Neural cell (in vitro differentiated cells): ENCODE data around the gene ADORA1. TPM values are rescaled to one million over a fixed set of nuclear protein-coding genes. Genes with fewer than 3 reads are reported as not detected.

Experiments
- H2AFZ ChIP-seq: fragments of 200-600, 300-800 bp; sonication (generic), shearing (Covaris generic); 2 replicates; pipeline ENCODE4 v1.6.0; 2014; ENCODE audit warnings: low read depth, mild to moderate bottlenecking, antibody characterized with exemption, low read length, moderate library complexity
- H3F3A ChIP-seq: fragments of 200-600 bp; shearing (Covaris generic); 2 replicates; pipeline ENCODE4 v1.6.1; 2016; ENCODE audit warnings: mild to moderate bottlenecking, moderate library complexity, mixed read lengths, antibody characterized with exemption, low read length; ENCODE audit not compliant: insufficient read depth, poor library complexity, severe bottlenecking
- H3K27ac ChIP-seq: fragments of 200-600, 300-800 bp; sonication (generic), shearing (Covaris generic); 2 replicates; pipeline ENCODE4 v1.5.1; 2014; ENCODE audit warnings: mild to moderate bottlenecking, low read length, moderate library complexity
- H3K27me3 ChIP-seq: fragments of 300-800, 200-600 bp; sonication (generic), shearing (Covaris generic); 2 replicates; pipeline ENCODE4 v1.6.0; 2014; ENCODE audit warnings: mild to moderate bottlenecking, low read depth, low read length, moderate library complexity; ENCODE audit not compliant: insufficient read depth
- H3K36me3 ChIP-seq: fragments of 300-800, 200-600 bp; sonication (generic), shearing (Covaris generic); 2 replicates; pipeline ENCODE4 v1.5.1; 2014; ENCODE audit warnings: mild to moderate bottlenecking, antibody characterized with exemption, low read length, moderate library complexity; ENCODE audit not compliant: insufficient read depth
- H3K4me2 ChIP-seq: fragments of 300-800, 200-600 bp; sonication (generic), shearing (Covaris generic); 2 replicates; pipeline ENCODE4 v1.6.0; 2014; ENCODE audit warnings: mild to moderate bottlenecking, low read length
- H3K4me3 ChIP-seq: fragments of 300-800, 200-600 bp; sonication (generic), shearing (Covaris generic); 2 replicates; pipeline ENCODE4 v1.5.1; 2014; ENCODE audit warnings: mild to moderate bottlenecking, low read length, moderate library complexity
- H3K79me2 ChIP-seq: fragments of 200-600 bp; shearing (Covaris generic); replicated peaks from 2 replicates; pipeline ENCODE4 v1.6.0; 2014; ENCODE audit warnings: mild to moderate bottlenecking, low read length, moderate library complexity; ENCODE audit not compliant: insufficient read depth
- H3K9ac ChIP-seq: fragments of 300-800, 200-600 bp; sonication (generic), shearing (Covaris generic); 2 replicates; pipeline ENCODE4 v1.6.1; 2016; ENCODE audit warnings: mild to moderate bottlenecking, low read length, mixed read lengths
- H3K9me2 ChIP-seq: fragments of 200-600 bp; shearing (Covaris generic); 2 replicates; pipeline ENCODE4 v1.6.1; 2016; ENCODE audit warnings: mild to moderate bottlenecking, low read length, mixed read lengths; ENCODE audit not compliant: insufficient read depth
- H3K9me3 ChIP-seq: fragments of 200-600, 300-800 bp; sonication (generic), shearing (Covaris generic); 2 replicates; pipeline ENCODE4 v1.6.1; 2016; ENCODE audit warnings: mild to moderate bottlenecking, mixed run types, low read length, moderate library complexity, mixed read lengths
- H4K20me1 ChIP-seq: fragments of 200-600 bp; shearing (Covaris generic); 2 replicates; pipeline ENCODE4 v1.6.1; 2016; ENCODE audit warnings: mild to moderate bottlenecking, mixed run types; ENCODE audit not compliant: insufficient read depth
- EP300 ChIP-seq: fragments of 450-650 bp; conservative IDR thresholded peaks from 2 replicates; pipeline ENCODE4 v1.6.1; 2014; ENCODE audit warnings: antibody characterized with exemption, mild to moderate bottlenecking, moderate library complexity; ENCODE audit not compliant: poor library complexity, severe bottlenecking
- EZH2 ChIP-seq: fragments of 200-600, 300-800 bp; shearing (Covaris generic), sonication (generic); IDR thresholded peaks from 2 replicates; pipeline ENCODE4 v1.6.1; 2014; ENCODE audit warnings: antibody characterized with exemption, low read length, borderline replicate concordance, mild to moderate bottlenecking; ENCODE audit not compliant: insufficient read depth, poor library complexity, severe bottlenecking
- MXI1 ChIP-seq: fragments of 450-650 bp; conservative IDR thresholded peaks from 2 replicates; pipeline ENCODE4 v1.6.1; 2014; ENCODE audit warnings: antibody characterized with exemption, mild to moderate bottlenecking; ENCODE audit not compliant: poor library complexity, severe bottlenecking
- POLR2AphosphoS5 ChIP-seq: IDR thresholded peaks from 2 replicates; pipeline ENCODE4 v1.6.1; 2012
- RAD21 ChIP-seq: fragments of 450-650 bp; conservative IDR thresholded peaks from 2 replicates; pipeline ENCODE4 v1.6.1; 2014; ENCODE audit warnings: antibody characterized with exemption, mild to moderate bottlenecking, moderate library complexity
- SMC3 ChIP-seq: fragments of 450-650 bp; conservative IDR thresholded peaks from 2 replicates; pipeline ENCODE4 v1.6.1; 2014; ENCODE audit warnings: antibody characterized with exemption, mild to moderate bottlenecking, moderate library complexity; ENCODE audit not compliant: poor library complexity
- TAF1 ChIP-seq: IDR thresholded peaks from 2 replicates; pipeline ENCODE4 v1.6.1; 2012; ENCODE audit warnings: low read depth
- polyA plus RNA-seq: library from polyadenylated mRNA; depleted of rRNA; stranded (reverse); fragments of >200 nt; gene quantifications from 2 replicates; pipeline ENCODE4 v1.2.3, GENCODE V29; 2014
- TF ChIP-seq, protein P1 (sequence below): IDR thresholded peaks from 2 replicates; pipeline ENCODE4 v1.6.1; 2012; ENCODE audit warnings: borderline replicate concordance
- TF ChIP-seq, protein P2 (sequence below): fragments of 450-650 bp; IDR thresholded peaks from 2 replicates; pipeline ENCODE4 v1.5.1; 2014; ENCODE audit warnings: antibody characterized with exemption, mild to moderate bottlenecking, moderate library complexity; ENCODE audit not compliant: poor library complexity, severe bottlenecking

The ADORA1 gene
- polyA plus RNA-seq, 1 donor from 2014 or later = 7.2 TPM

DNA sequence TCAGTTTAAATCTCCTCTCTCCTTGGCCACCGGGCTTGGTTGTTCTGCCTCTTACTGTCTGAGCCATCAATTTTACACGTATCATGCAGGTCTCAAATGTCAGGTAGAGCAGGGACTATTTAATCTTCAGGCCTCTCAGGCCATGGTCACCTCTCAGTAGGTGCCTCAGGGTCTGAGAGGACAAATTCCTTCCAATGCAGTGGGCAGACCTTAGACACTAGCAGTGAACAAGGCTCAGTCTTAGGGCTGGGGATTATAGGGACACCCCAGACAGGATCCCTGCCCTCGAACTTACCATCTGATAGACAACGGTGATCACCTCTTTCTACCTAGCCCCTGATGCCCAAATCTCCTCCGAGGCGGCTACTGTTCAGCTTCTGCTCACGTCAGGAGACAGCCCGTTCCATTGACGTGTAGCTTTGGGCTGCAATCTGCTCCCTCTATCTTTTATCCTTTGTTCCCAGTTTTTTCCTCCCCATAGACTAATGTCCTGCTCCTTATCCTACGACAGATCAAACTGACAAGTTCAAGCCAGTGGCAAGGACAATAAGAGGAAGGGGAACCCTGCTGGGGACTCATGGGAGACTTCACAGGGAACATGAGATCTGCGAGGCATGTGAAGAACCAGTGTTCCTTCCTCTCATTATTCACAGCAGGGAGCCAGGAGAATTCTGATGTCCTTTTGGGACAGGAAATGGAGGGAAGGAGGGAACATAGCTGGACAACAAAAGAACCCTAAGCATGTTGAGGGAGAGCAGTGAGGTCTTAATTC is 40.3 kb upstream of the ADORA1 start:
- no peak overlapping the region for H2AFZ ChIP-seq
- no peaks in the 10 kb centered on the region for H4K20me1 ChIP-seq
- no peaks in the 10 kb centered on the region for H3F3A ChIP-seq
- H3K9me3 ChIP-seq = no peaks in the 10 kb centered on the region
- no peak overlapping the region for H3K27ac ChIP-seq
- no peaks in the 10 kb centered on the region for H3K36me3 ChIP-seq
- TF ChIP-seq POLR2AphosphoS5 = no peak
- no peak for TF ChIP-seq TAF1
- TF ChIP-seq, protein P1, sequence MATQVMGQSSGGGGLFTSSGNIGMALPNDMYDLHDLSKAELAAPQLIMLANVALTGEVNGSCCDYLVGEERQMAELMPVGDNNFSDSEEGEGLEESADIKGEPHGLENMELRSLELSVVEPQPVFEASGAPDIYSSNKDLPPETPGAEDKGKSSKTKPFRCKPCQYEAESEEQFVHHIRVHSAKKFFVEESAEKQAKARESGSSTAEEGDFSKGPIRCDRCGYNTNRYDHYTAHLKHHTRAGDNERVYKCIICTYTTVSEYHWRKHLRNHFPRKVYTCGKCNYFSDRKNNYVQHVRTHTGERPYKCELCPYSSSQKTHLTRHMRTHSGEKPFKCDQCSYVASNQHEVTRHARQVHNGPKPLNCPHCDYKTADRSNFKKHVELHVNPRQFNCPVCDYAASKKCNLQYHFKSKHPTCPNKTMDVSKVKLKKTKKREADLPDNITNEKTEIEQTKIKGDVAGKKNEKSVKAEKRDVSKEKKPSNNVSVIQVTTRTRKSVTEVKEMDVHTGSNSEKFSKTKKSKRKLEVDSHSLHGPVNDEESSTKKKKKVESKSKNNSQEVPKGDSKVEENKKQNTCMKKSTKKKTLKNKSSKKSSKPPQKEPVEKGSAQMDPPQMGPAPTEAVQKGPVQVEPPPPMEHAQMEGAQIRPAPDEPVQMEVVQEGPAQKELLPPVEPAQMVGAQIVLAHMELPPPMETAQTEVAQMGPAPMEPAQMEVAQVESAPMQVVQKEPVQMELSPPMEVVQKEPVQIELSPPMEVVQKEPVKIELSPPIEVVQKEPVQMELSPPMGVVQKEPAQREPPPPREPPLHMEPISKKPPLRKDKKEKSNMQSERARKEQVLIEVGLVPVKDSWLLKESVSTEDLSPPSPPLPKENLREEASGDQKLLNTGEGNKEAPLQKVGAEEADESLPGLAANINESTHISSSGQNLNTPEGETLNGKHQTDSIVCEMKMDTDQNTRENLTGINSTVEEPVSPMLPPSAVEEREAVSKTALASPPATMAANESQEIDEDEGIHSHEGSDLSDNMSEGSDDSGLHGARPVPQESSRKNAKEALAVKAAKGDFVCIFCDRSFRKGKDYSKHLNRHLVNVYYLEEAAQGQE = no peak
- no peak for TF ChIP-seq EP300
- no peak for TF ChIP-seq EZH2
- no peak for TF ChIP-seq RAD21
- no peak for TF ChIP-seq SMC3
- TF ChIP-seq MXI1 = no peak
- TF ChIP-seq, protein P2, sequence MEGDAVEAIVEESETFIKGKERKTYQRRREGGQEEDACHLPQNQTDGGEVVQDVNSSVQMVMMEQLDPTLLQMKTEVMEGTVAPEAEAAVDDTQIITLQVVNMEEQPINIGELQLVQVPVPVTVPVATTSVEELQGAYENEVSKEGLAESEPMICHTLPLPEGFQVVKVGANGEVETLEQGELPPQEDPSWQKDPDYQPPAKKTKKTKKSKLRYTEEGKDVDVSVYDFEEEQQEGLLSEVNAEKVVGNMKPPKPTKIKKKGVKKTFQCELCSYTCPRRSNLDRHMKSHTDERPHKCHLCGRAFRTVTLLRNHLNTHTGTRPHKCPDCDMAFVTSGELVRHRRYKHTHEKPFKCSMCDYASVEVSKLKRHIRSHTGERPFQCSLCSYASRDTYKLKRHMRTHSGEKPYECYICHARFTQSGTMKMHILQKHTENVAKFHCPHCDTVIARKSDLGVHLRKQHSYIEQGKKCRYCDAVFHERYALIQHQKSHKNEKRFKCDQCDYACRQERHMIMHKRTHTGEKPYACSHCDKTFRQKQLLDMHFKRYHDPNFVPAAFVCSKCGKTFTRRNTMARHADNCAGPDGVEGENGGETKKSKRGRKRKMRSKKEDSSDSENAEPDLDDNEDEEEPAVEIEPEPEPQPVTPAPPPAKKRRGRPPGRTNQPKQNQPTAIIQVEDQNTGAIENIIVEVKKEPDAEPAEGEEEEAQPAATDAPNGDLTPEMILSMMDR = no peak
- no peak overlapping the region for H3K9ac ChIP-seq
- no peaks in the 10 kb centered on the region for H3K9me2 ChIP-seq
- no peak overlapping the region for H3K4me2 ChIP-seq
- no peak overlapping the region for H3K4me3 ChIP-seq
- no peaks in the 10 kb centered on the region for H3K27me3 ChIP-seq
- no peaks in the 10 kb centered on the region for H3K79me2 ChIP-seq

DNA sequence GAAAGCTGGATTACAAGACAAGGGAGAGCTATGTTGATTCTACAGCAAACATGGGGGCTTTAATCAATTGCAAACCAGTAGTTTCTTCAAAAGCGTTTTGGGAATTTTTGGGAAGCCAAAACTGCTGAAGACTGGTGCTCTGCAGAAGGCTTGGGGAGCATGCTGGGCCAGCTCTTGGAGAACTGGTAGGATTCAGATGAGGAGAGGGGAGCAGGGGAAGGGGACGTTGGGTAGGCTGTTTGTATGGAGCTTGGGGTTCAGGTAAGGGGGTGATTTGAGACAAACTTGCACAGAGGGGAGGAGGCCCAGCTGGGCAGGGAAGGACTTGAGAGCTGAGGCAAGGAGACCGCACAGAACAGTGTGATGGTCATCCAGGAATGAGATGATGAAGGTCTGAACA is 39.1 kb upstream of the ADORA1 start:
- no peaks in the 10 kb centered on the region for H3K9me2 ChIP-seq
- H3K9ac ChIP-seq = no peak overlapping the region
- H3K27ac ChIP-seq = no peak overlapping the region
- no peak overlapping the region for H2AFZ ChIP-seq
- TF ChIP-seq TAF1 = no peak
- TF ChIP-seq EZH2 = no peak
- no peak for TF ChIP-seq SMC3
- TF ChIP-seq, protein P2 = no peak
- no peak for TF ChIP-seq MXI1
- TF ChIP-seq, protein P1 = no peak
- no peak for TF ChIP-seq EP300
- no peak for TF ChIP-seq POLR2AphosphoS5
- TF ChIP-seq RAD21 = no peak
- no peaks in the 10 kb centered on the region for H3K36me3 ChIP-seq
- no peak overlapping the region for H3K4me3 ChIP-seq
- H3K27me3 ChIP-seq = no peaks in the 10 kb centered on the region
- H3K4me2 ChIP-seq = no peak overlapping the region
- no peaks in the 10 kb centered on the region for H3F3A ChIP-seq
- H4K20me1 ChIP-seq = no peaks in the 10 kb centered on the region
- H3K79me2 ChIP-seq = no peaks in the 10 kb centered on the region
- H3K9me3 ChIP-seq = no peaks in the 10 kb centered on the region
